SK-N-SH (cell line): ENCODE data around the gene SUCLA2. TPM values are rescaled to one million over a fixed set of nuclear protein-coding genes. Genes with fewer than 3 reads are reported as not detected.

Experiments
- CTCF ChIA-PET: fragments of 300-600, 350-600 bp; formaldehyde crosslinking; extraction: SDS; loops from one replicate; lab custom pipeline; 2021; lab: Yijun Ruan, JAX
- POLR2A ChIA-PET: fragments of 350-600 bp; sonication (Branson Sonifier 250); formaldehyde crosslinking; extraction: SDS; loops from one replicate; lab custom pipeline; 2020; ENCODE audit warnings: antibody characterized with exemption, inconsistent platforms; lab: Yijun Ruan, JAX
- DNase-seq: peaks from one replicate; pipeline ENCODE4 v3.0.0; 2012
- H2AFZ ChIP-seq: fragments of 200-600 bp; sonication (generic); 2 replicates; pipeline ENCODE4 v1.8.1; 2016; ENCODE audit warnings: antibody characterized with exemption, mild to moderate bottlenecking, low read depth
- H3F3A ChIP-seq: fragments of 200-600 bp; sonication (generic); replicated peaks from 2 replicates; pipeline ENCODE3; 2016; ENCODE audit warnings: antibody characterized with exemption, mild to moderate bottlenecking; ENCODE audit not compliant: insufficient read depth
- H3K27ac ChIP-seq, 2 experiments: fragments of 200-500 bp in 1 of 2; fragments of 200-600 bp in 1 of 2; sonication (Bioruptor generic) in 1 of 2; sonication (generic), shearing (Covaris generic) in 1 of 2; 2 replicates each; pipeline versions ENCODE4 v1.5.1 to v1.6.1; 2014 to 2016; ENCODE audit warnings: low read depth in 2 of 2, inconsistent platforms in 1 of 2, low read length in 1 of 2, mild to moderate bottlenecking in 1 of 2, mixed read lengths in 1 of 2
- H3K27me3 ChIP-seq: fragments of 200-600 bp; sonication (generic), shearing (Covaris generic); 2 replicates; pipeline ENCODE4 v1.6.1; 2016; ENCODE audit warnings: mixed run types; ENCODE audit not compliant: insufficient read depth
- H3K36me3 ChIP-seq, 2 experiments: fragments of 200-500 bp in 1 of 2; fragments of 200-600 bp in 1 of 2; sonication (Bioruptor generic) in 1 of 2; sonication (generic) in 1 of 2; replicated peaks in 1 of 2; 2 replicates each; pipeline versions ENCODE3 to v1.5.1; 2014 to 2016; ENCODE audit warnings: low read length in 1 of 2, mild to moderate bottlenecking in 1 of 2; ENCODE audit not compliant: insufficient read depth in 2 of 2, control insufficient read depth in 1 of 2
- H3K4me1 ChIP-seq, 2 experiments: fragments of 200-500 bp in 1 of 2; fragments of 200-600 bp in 1 of 2; sonication (Bioruptor generic) in 1 of 2; sonication (generic), shearing (Covaris generic) in 1 of 2; 2 replicates each; pipeline versions ENCODE4 v1.5.1 to v1.6.1; 2014 to 2016; ENCODE audit warnings: low read depth in 1 of 2, low read length in 1 of 2, mixed run types in 1 of 2; ENCODE audit not compliant: insufficient read depth in 2 of 2, control insufficient read depth in 1 of 2
- H3K4me2 ChIP-seq: fragments of 200-600 bp; sonication (generic), shearing (Covaris generic); 2 replicates; pipeline ENCODE4 v1.6.1; 2017; ENCODE audit warnings: mixed run types
- H3K4me3 ChIP-seq, 2 experiments: fragments of 200-500 bp in 1 of 2; fragments of 200-600 bp in 1 of 2; sonication (Bioruptor generic) in 1 of 2; sonication (generic), shearing (Covaris generic) in 1 of 2; 2 replicates each; pipeline versions ENCODE4 v1.5.1 to v1.8.1; 2014 to 2016; ENCODE audit warnings: low read depth in 2 of 2, inconsistent platforms in 1 of 2, low read length in 1 of 2, mild to moderate bottlenecking in 1 of 2, mixed read lengths in 1 of 2, moderate library complexity in 1 of 2
- H3K79me2 ChIP-seq: fragments of 200-600 bp; sonication (generic); 2 replicates; pipeline ENCODE4 v1.8.1; 2017; ENCODE audit warnings: mild to moderate bottlenecking; ENCODE audit not compliant: insufficient read depth
- H3K9ac ChIP-seq: fragments of 200-600 bp; sonication (generic); 2 replicates; pipeline ENCODE4 v1.6.1; 2017; ENCODE audit warnings: mixed run types
- H3K9me2 ChIP-seq: fragments of 200-600 bp; sonication (generic); 2 replicates; pipeline ENCODE4 v1.6.1; 2017; ENCODE audit warnings: mixed run types
- H3K9me3 ChIP-seq: fragments of 200-600 bp; sonication (generic); 2 replicates; pipeline ENCODE4 v1.6.1; 2017; ENCODE audit warnings: mixed run types, mild to moderate bottlenecking, moderate library complexity
- H4K20me1 ChIP-seq: fragments of 200-600 bp; sonication (generic); 2 replicates; pipeline ENCODE4 v1.6.1; 2017; ENCODE audit warnings: mild to moderate bottlenecking, mixed run types; ENCODE audit not compliant: insufficient read depth
- CHD2 ChIP-seq: fragments of 150-350 bp; IDR thresholded peaks from 2 replicates; pipeline ENCODE4 v1.6.1; 2018; ENCODE audit warnings: low read length; ENCODE audit not compliant: partially characterized antibody
- ELF1 ChIP-seq: IDR thresholded peaks from 2 replicates; pipeline ENCODE4 v1.4.0; 2012
- EP300 ChIP-seq, 2 experiments: IDR thresholded peaks; 2 replicates each; pipeline versions ENCODE4 v1.4.0 to v1.6.1; 2012; ENCODE audit warnings: borderline replicate concordance in 1 of 2, low read depth in 1 of 2, low read length in 1 of 2
- EZH2phosphoT487 ChIP-seq: fragments of 200-600 bp; sonication (generic); IDR thresholded peaks from 2 replicates; pipeline ENCODE4 v1.6.1; 2017; ENCODE audit warnings: low read depth, mixed run types, mild to moderate bottlenecking, antibody characterized with exemption, moderate library complexity, borderline replicate concordance
- FOSL2 ChIP-seq: IDR thresholded peaks from 2 replicates; pipeline ENCODE4 v1.4.0; 2012; ENCODE audit warnings: low read depth, mild to moderate bottlenecking, moderate library complexity, borderline replicate concordance
- FOXM1 ChIP-seq: IDR thresholded peaks from 2 replicates; pipeline ENCODE4 v1.4.0; 2012; ENCODE audit warnings: low read depth, mild to moderate bottlenecking
- GATA2 ChIP-seq: sonication (generic); formaldehyde crosslinking; IDR thresholded peaks from 2 replicates; pipeline ENCODE4 v1.5.0; 2020; ENCODE audit warnings: mild to moderate bottlenecking, missing genetic modification reagents
- IRF3 ChIP-seq: fragments of 150-350 bp; IDR thresholded peaks from 2 replicates; pipeline ENCODE4 v1.6.1; 2016; ENCODE audit warnings: mild to moderate bottlenecking, low read depth, low read length
- JUND ChIP-seq: IDR thresholded peaks from 2 replicates; pipeline ENCODE4 v1.4.0; 2012
- NFIC ChIP-seq: IDR thresholded peaks from 2 replicates; pipeline ENCODE4 v1.4.0; 2012; ENCODE audit warnings: borderline replicate concordance
- NRF1 ChIP-seq: IDR thresholded peaks from 2 replicates; pipeline ENCODE4 v1.6.1; 2012; ENCODE audit warnings: low read depth, mild to moderate bottlenecking, low read length
- PBX3 ChIP-seq: IDR thresholded peaks from 2 replicates; pipeline ENCODE4; 2012
- RCOR1 ChIP-seq: fragments of 150-350 bp; IDR thresholded peaks from 2 replicates; pipeline ENCODE4 v1.6.1; 2017; ENCODE audit warnings: antibody characterized with exemption, low read length
- REST ChIP-seq: IDR thresholded peaks from 2 replicates; pipeline ENCODE4 v1.6.1; 2012; ENCODE audit warnings: mild to moderate bottlenecking, low read depth, low read length, moderate library complexity
- SIN3A ChIP-seq: IDR thresholded peaks from 2 replicates; pipeline ENCODE4 v1.6.1; 2012; ENCODE audit warnings: low read depth, mild to moderate bottlenecking, low read length, moderate library complexity, borderline replicate concordance
- TCF12 ChIP-seq: IDR thresholded peaks from 2 replicates; pipeline ENCODE4 v1.4.0; 2012
- USF2 ChIP-seq: fragments of 150-350 bp; IDR thresholded peaks from 2 replicates; pipeline ENCODE4 v1.6.1; 2017; ENCODE audit warnings: antibody characterized with exemption, low read length, low read depth, borderline replicate concordance
- ZBTB33 ChIP-seq: IDR thresholded peaks from 2 replicates; pipeline ENCODE4 v1.4.0; 2012; ENCODE audit warnings: low read depth, borderline replicate concordance
- WGBS: methylation state at CpG from one replicate; pipeline ENCODE4 v1.1.6; 2017; ENCODE audit warnings: low lambda C conversion rate; 5-methylcytosine and 5-hydroxymethylcytosine counted together
- polyA plus RNA-seq, 3 experiments: library from polyadenylated mRNA; depleted of rRNA; stranded (reverse); fragments of >200 nt; gene quantifications; 2 replicates each; pipeline ENCODE4 v1.2.3, GENCODE V29; 2012

SUCLA2 gene
- polyA plus RNA-seq, 1 of the 3 experiments (the other 2 are of a cell fraction), result 24.8 TPM

GRCh38 chr13:48019796-48020195 lies 18.7 kb upstream of the SUCLA2 start:
- WGBS, result 100% methylated on average over 1 of the region's 1 CpG
- no peaks in the 10 kb centered on the region for H3K9me2 ChIP-seq
- CTCF ChIA-PET, result no interaction called here
- no peak for TF ChIP-seq EZH2phosphoT487
- no peak for TF ChIP-seq EP300 (IDR thresholded peaks at IDR 0.05; ENCODE audit: borderline replicate concordance in 1 of 2, low read depth in 1 of 2, low read length in 1 of 2)
- TF ChIP-seq JUND, result no peak
- TF ChIP-seq IRF3, result no peak
- TF ChIP-seq GATA2, result no peak
- TF ChIP-seq FOSL2, result no peak
- TF ChIP-seq CHD2, result no peak
- TF ChIP-seq RCOR1, result no peak
- no peak for TF ChIP-seq ELF1
- no peak for TF ChIP-seq FOXM1
- no peak for TF ChIP-seq TCF12
- no peak for TF ChIP-seq USF2
- TF ChIP-seq PBX3, result no peak
- TF ChIP-seq NRF1, result no peak
- TF ChIP-seq ZBTB33, result no peak
- no peak for TF ChIP-seq SIN3A
- no peak for TF ChIP-seq REST
- no peak for TF ChIP-seq NFIC
- H3K27ac ChIP-seq, result no peak overlapping the region
- no peaks in the 10 kb centered on the region for H3K79me2 ChIP-seq
- DNase-seq, result no peak
- no peak overlapping the region for H3K4me3 ChIP-seq
- H3K27me3 ChIP-seq, result no peaks in the 10 kb centered on the region
- H3K4me1 ChIP-seq, result no peaks in the 10 kb centered on the region
- POLR2A ChIA-PET, result no interaction called here
- no peak overlapping the region for H3K9ac ChIP-seq
- H3F3A ChIP-seq, result no peaks in the 10 kb centered on the region
- no peaks in the 10 kb centered on the region for H4K20me1 ChIP-seq
- no peaks in the 10 kb centered on the region for H3K36me3 ChIP-seq
- no peak overlapping the region for H3K4me2 ChIP-seq
- H2AFZ ChIP-seq, result no peak overlapping the region
- no peaks in the 10 kb centered on the region for H3K9me3 ChIP-seq
